Upper lobe of left lung (tissue), 6 donors: Measurements from ENCODE around the gene SC5D. TPM values are rescaled to one million over a fixed set of nuclear protein-coding genes. Genes with fewer than 3 reads are reported as not detected.

Experiments used
- ATAC-seq, 2 donors: fragments of 200-7000 bp; cut with Tn5 transposase; one replicate each; pipeline ENCODE4 v1.9.1; 2022; ENCODE audit warnings: mild to moderate bottlenecking in 2 of 2, moderate library complexity in 2 of 2; ENCODE audit not compliant: low FRiP score in 2 of 2
- DNase-seq, 2 donors: peaks; one replicate each; pipeline ENCODE4 v3.0.0-alpha.2; 2019 to 2020
- H3K27ac ChIP-seq, 4 donors: fragments of 200-600 bp; sonication (generic); one replicate each; pipeline ENCODE4 v1.5.1; 2016 to 2019
- H3K27me3 ChIP-seq, 4 donors: fragments of 200-600 bp; sonication (generic); one replicate each; pipeline ENCODE4 v1.5.1; 2017 to 2019
- H3K36me3 ChIP-seq, 4 donors: fragments of 200-600 bp; sonication (generic); one replicate each; pipeline ENCODE4 v1.5.1; 2016 to 2019
- H3K4me1 ChIP-seq, 4 donors: fragments of 200-600 bp; sonication (generic); one replicate each; pipeline ENCODE4 v1.5.1; 2018 to 2019
- H3K4me3 ChIP-seq, 4 donors: fragments of 200-600 bp; sonication (generic); one replicate each; pipeline ENCODE4 v1.5.1; 2017 to 2019; ENCODE audit warnings: mild to moderate bottlenecking in 2 of 4, moderate library complexity in 1 of 4
- H3K9me3 ChIP-seq, 4 donors: fragments of 200-600 bp; sonication (generic); one replicate each; pipeline ENCODE4 v1.5.1; 2018 to 2019
- EP300 ChIP-seq, 4 donors: sonication (generic); formaldehyde crosslinking; IDR thresholded peaks; one replicate each; pipeline ENCODE4 v1.5.1; 2017; ENCODE audit warnings: antibody characterized with exemption in 4 of 4, control low read depth in 2 of 4
- POLR2A ChIP-seq, 4 donors: fragments of 450-650 bp; IDR thresholded peaks; one replicate each; pipeline ENCODE4 v1.5.1; 2016 to 2017; ENCODE audit warnings: antibody characterized with exemption in 4 of 4, mild to moderate bottlenecking in 2 of 4
- POLR2AphosphoS5 ChIP-seq, 2 donors: sonication (generic); formaldehyde crosslinking; IDR thresholded peaks; one replicate each; pipeline ENCODE4 v1.5.1; 2017; ENCODE audit warnings: antibody characterized with exemption in 2 of 2
- WGBS, 2 donors: methylation state at CpG; one replicate each; pipeline ENCODE4 v1.1.5; 2017 to 2018; 5-methylcytosine and 5-hydroxymethylcytosine counted together
- total RNA-seq, 6 donors: library from RNA; depleted of rRNA in 4 of 6; stranded (reverse); fragments of >200 nt in 4 of 6; gene quantifications; one replicate each; pipeline versions ENCODE4 v1.1.0 to v1.2.1, GENCODE V29; 2016 to 2021
- TF ChIP-seq, protein P1 (sequence below), 6 experiments: fragments of 450-650 bp in 4 of 6; fragments of 200-600 bp in 2 of 6; sonication (generic) in 2 of 6; IDR thresholded peaks; one replicate each; pipeline ENCODE4 v1.5.1; 2016 to 2019; ENCODE audit warnings: antibody characterized with exemption in 6 of 6
- donor health status: DM: no; HTN: no; CAD: no; lungs with moderate emphysema.
- donor health status: DM: no; HTN: yes; CAD: no; lungs with severe emphysema.

The SC5D gene
- total RNA-seq, 6 donors from 2014 or later, result 9.4 to 79.9 (median 48.8) TPM

GRCh38 chr11:121348220-121348875 is 55.8 kb downstream of the SC5D start:
- Histone ChIP-seq H3K27me3 (no peaks in the 10 kb centered on the region), H3K36me3 (no peaks in the 10 kb centered on the region), H3K9me3 (no peaks in the 10 kb centered on the region), H3K4me3 (no peak overlapping the region), H3K27ac (no peak overlapping the region), H3K4me1 (peaks cover 0 to 18% (median 5%) of the 10 kb centered on the region in 4 donors)
- ATAC-seq (no peak), DNase-seq (no peak)
- 75 to 77% methylated on average over 7 of the region's 7 CpGs for WGBS, 2 donors
- TF ChIP-seq POLR2A (IDR thresholded peaks at IDR 0.05), result no peak
- TF ChIP-seq, protein P1, sequence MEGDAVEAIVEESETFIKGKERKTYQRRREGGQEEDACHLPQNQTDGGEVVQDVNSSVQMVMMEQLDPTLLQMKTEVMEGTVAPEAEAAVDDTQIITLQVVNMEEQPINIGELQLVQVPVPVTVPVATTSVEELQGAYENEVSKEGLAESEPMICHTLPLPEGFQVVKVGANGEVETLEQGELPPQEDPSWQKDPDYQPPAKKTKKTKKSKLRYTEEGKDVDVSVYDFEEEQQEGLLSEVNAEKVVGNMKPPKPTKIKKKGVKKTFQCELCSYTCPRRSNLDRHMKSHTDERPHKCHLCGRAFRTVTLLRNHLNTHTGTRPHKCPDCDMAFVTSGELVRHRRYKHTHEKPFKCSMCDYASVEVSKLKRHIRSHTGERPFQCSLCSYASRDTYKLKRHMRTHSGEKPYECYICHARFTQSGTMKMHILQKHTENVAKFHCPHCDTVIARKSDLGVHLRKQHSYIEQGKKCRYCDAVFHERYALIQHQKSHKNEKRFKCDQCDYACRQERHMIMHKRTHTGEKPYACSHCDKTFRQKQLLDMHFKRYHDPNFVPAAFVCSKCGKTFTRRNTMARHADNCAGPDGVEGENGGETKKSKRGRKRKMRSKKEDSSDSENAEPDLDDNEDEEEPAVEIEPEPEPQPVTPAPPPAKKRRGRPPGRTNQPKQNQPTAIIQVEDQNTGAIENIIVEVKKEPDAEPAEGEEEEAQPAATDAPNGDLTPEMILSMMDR (IDR thresholded peaks at IDR 0.05), result no peak
- no peak for TF ChIP-seq EP300 (IDR thresholded peaks at IDR 0.05)
- no peak for TF ChIP-seq POLR2AphosphoS5 (IDR thresholded peaks at IDR 0.05)

DNA sequence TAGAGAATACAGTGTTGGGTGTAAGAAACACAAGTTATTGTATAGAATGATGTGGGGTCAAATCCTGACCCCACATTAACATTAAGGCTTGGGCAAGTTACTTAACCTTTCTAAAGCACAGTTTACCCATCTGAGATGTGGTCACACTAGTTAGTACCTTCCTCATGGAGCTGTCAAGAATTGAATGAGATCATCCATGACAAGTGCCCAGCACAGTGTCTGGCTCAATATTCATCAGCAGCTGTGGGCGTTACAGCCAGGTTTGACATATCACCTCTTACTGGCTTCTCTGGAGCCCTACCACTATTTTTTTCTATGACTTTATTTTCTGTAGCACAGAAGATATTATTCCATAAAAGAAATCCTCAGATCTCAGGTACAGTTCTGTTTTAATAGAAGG is 57.2 kb downstream of the SC5D start:
- H3K4me3 ChIP-seq, result no peak overlapping the region
- no peak for DNase-seq
- ATAC-seq, result no peak
- no peaks in the 10 kb centered on the region for H3K27me3 ChIP-seq
- TF ChIP-seq POLR2A (IDR thresholded peaks at IDR 0.05) (no peak), EP300 (IDR thresholded peaks at IDR 0.05) (no peak), POLR2AphosphoS5 (IDR thresholded peaks at IDR 0.05) (no peak)
- TF ChIP-seq, protein P1 (IDR thresholded peaks at IDR 0.05), result no peak
- WGBS, 2 donors, result 69 to 95% methylated on average over 1 of the region's 1 CpG
- no peaks in the 10 kb centered on the region for H3K9me3 ChIP-seq
- H3K27ac ChIP-seq, result no peak overlapping the region
- no peaks in the 10 kb centered on the region for H3K36me3 ChIP-seq
- H3K4me1 ChIP-seq, result peaks cover 0 to 18% (median 5%) of the 10 kb centered on the region in 4 donors

- ATAC-seq (no peak), DNase-seq (no peak)
- H3K36me3 ChIP-seq, result no peaks in the 10 kb centered on the region
- 67 to 78% methylated on average over 3 of the region's 3 CpGs for WGBS, 2 donors
- H3K4me3 ChIP-seq, result no peak overlapping the region
- no peaks in the 10 kb centered on the region for H3K27me3 ChIP-seq
- TF ChIP-seq POLR2A (IDR thresholded peaks at IDR 0.05) (no peak), POLR2AphosphoS5 (IDR thresholded peaks at IDR 0.05) (no peak), EP300 (IDR thresholded peaks at IDR 0.05) (no peak)
- TF ChIP-seq, protein P1 (IDR thresholded peaks at IDR 0.05), result no peak
- H3K4me1 ChIP-seq, result peaks cover 0 to 18% (median 5%) of the 10 kb centered on the region in 4 donors
- no peak overlapping the region for H3K27ac ChIP-seq
- no peaks in the 10 kb centered on the region for H3K9me3 ChIP-seq
Observed at GRCh38 chr11:121350314-121351082, 57.9 kb downstream of the SC5D start.

DNA sequence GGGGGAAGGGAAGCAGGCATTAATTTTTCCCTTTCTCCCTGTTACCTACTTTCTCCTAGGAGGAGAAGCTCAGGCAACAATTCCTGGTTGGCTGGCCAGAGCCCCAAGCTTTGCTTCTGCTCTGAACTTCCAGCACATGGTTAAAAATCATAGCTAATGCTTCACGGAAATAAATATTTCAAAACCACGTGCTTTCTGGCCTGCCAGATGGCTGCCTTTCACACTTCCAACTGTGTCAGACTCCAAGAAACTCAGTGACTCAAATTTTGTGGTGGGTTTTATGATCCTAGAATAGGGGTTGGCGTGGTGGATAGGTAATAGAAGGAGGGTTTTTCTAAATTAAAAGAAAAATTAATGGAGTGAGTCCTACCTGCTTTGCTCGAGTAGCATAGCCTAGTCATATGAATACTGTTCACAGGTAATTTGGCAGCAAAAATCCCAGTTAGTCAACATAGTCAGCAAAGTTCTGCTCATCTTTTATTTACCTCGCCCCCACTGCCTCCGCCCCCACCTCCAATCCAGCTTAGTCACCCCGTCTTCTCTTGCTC is 58.6 kb downstream of the SC5D start:
- Histone ChIP-seq H3K4me1 (peaks cover 0 to 18% (median 5%) of the 10 kb centered on the region in 4 donors), H3K27ac (no peak overlapping the region), H3K9me3 (no peaks in the 10 kb centered on the region), H3K27me3 (no peaks in the 10 kb centered on the region), H3K36me3 (no peaks in the 10 kb centered on the region), H3K4me3 (no peak overlapping the region)
- TF ChIP-seq, protein P1 (IDR thresholded peaks at IDR 0.05), result no peak
- TF ChIP-seq POLR2AphosphoS5 (IDR thresholded peaks at IDR 0.05) (no peak), EP300 (IDR thresholded peaks at IDR 0.05) (no peak), POLR2A (IDR thresholded peaks at IDR 0.05) (no peak)
- whole genome bisulfite sequencing, 2 donors, result 77% methylated on average over 7 of the region's 7 CpGs
- no peak for ATAC-seq
- no peak for DNase-seq
